ENCODE data around the gene OSBP2. TPM values are rescaled to one million over a fixed set of nuclear protein-coding genes. Genes with fewer than 3 reads are reported as not detected.

Gene OSBP2
- total RNA-seq, 1 experiment from 2014 or later: 7.1 TPM

DNA sequence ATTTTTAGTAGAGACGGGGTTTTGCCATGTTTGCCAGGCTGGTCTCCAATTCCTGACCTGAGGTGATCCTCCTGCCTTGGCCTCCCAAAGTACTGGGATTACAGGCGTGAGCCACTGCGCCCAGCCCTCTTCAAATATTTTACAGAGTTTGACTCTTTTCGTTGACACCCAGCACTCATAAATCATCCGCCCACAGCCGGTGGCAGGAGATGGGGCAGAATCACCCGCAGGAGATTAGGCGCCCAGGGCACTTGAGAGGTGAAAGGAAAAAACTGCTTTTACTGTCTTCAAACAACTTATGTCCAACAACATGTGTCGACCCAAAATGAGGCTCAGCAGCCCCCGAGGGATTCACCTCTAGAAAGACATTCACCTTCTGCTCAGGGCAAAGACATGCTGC is 56.9 kb downstream of the OSBP2 start:
- CTCF ChIA-PET: no interaction called here

DNA sequence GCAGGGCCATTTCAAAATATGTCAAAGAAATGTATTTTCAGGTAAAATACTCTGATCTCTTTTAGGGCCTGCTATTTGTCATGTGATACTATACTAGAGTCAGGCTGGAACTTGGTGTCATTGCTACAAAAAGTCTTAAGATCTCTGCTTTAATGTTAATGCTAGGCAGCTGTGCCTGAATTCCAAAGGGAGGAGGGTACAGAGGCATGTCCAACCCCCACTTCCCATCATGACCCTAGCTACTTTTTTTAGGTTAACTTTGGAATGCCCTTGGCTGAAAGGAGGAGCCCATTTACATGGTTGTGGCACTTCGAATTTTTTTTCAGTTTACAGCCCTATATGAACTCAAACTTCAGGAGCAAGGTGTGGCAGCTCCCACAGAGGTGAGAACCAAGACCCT is 58.1 kb downstream of the OSBP2 start:
- POLR2A ChIA-PET (ENCODE audit: unreplicated experiment): no interaction called here
- Histone ChIP-seq H3K27ac (no peak overlapping the region), H3K4me1 (replicated peaks; ENCODE audit: insufficient read depth) (no peaks in the 10 kb centered on the region), H3K9me3 (ENCODE audit: insufficient read depth, low read depth) (no peaks in the 10 kb centered on the region), H3K79me2 (ENCODE audit: low read depth) (no peaks in the 10 kb centered on the region), H3K9me2 (ENCODE audit: insufficient read depth) (no peaks in the 10 kb centered on the region), H3K4me2 (no peak overlapping the region), H3K4me3 (no peak overlapping the region), H4K20me1 (ENCODE audit: insufficient read depth) (no peaks in the 10 kb centered on the region), H3K36me3 (ENCODE audit: low read depth) (no peaks in the 10 kb centered on the region), H2AFZ (no peak overlapping the region), H3F3A (ENCODE audit: insufficient read depth, low read depth) (no peaks in the 10 kb centered on the region), H3K27me3 (ENCODE audit: insufficient read depth, low read depth) (no peaks in the 10 kb centered on the region)
- intact Hi-C loops (cut with micrococcal nuclease; ENCODE audit: unreplicated experiment): no loop called here
- TF ChIP-seq, protein P1, sequence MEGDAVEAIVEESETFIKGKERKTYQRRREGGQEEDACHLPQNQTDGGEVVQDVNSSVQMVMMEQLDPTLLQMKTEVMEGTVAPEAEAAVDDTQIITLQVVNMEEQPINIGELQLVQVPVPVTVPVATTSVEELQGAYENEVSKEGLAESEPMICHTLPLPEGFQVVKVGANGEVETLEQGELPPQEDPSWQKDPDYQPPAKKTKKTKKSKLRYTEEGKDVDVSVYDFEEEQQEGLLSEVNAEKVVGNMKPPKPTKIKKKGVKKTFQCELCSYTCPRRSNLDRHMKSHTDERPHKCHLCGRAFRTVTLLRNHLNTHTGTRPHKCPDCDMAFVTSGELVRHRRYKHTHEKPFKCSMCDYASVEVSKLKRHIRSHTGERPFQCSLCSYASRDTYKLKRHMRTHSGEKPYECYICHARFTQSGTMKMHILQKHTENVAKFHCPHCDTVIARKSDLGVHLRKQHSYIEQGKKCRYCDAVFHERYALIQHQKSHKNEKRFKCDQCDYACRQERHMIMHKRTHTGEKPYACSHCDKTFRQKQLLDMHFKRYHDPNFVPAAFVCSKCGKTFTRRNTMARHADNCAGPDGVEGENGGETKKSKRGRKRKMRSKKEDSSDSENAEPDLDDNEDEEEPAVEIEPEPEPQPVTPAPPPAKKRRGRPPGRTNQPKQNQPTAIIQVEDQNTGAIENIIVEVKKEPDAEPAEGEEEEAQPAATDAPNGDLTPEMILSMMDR (conservative IDR thresholded peaks at IDR 0.05): no peak
- no peak for TF ChIP-seq EZH2 (IDR thresholded peaks at IDR 0.05; ENCODE audit: low read depth)
- CTCF ChIA-PET: interaction anchor here (0.9 kb wide), 1 partner anchor 118 kb away, joined by 7 read pairs; the partner anchor contains the start of gene SLC35E4
- no peak for DNase-seq
- BruUV-seq (replicated peaks): no TSS peak

More for the DNA sequence above, 56.9 kb downstream of the OSBP2 start:
- TF ChIP-seq, protein P1 (conservative IDR thresholded peaks at IDR 0.05): no peak
- no peak for TF ChIP-seq EZH2 (IDR thresholded peaks at IDR 0.05; ENCODE audit: low read depth)
- BruUV-seq (replicated peaks): no TSS peak
- Histone ChIP-seq H3K4me2 (no peak overlapping the region), H3K27me3 (ENCODE audit: insufficient read depth, low read depth) (no peaks in the 10 kb centered on the region), H3K4me3 (no peak overlapping the region), H3K9me3 (ENCODE audit: insufficient read depth, low read depth) (no peaks in the 10 kb centered on the region), H3K36me3 (ENCODE audit: low read depth) (no peaks in the 10 kb centered on the region), H3K9me2 (ENCODE audit: insufficient read depth) (no peaks in the 10 kb centered on the region), H3K79me2 (ENCODE audit: low read depth) (no peaks in the 10 kb centered on the region), H3K4me1 (replicated peaks; ENCODE audit: insufficient read depth) (no peaks in the 10 kb centered on the region), H2AFZ (no peak overlapping the region), H4K20me1 (ENCODE audit: insufficient read depth) (no peaks in the 10 kb centered on the region), H3F3A (ENCODE audit: insufficient read depth, low read depth) (no peaks in the 10 kb centered on the region), H3K27ac (no peak overlapping the region)
- DNase-seq: no peak
- POLR2A ChIA-PET (ENCODE audit: unreplicated experiment): no interaction called here
- intact Hi-C loops (cut with micrococcal nuclease; ENCODE audit: unreplicated experiment): no loop called here

GRCh38 chr22:30753701-30754100 is 59.0 kb downstream of the OSBP2 start:
- H3K36me3 ChIP-seq (ENCODE audit: low read depth): no peaks in the 10 kb centered on the region
- H3K9me3 ChIP-seq (ENCODE audit: insufficient read depth, low read depth): no peaks in the 10 kb centered on the region
- no peaks in the 10 kb centered on the region for H4K20me1 ChIP-seq (ENCODE audit: insufficient read depth)
- no TSS peak for BruUV-seq (replicated peaks)
- H3K27me3 ChIP-seq (ENCODE audit: insufficient read depth, low read depth): no peaks in the 10 kb centered on the region
- no peaks in the 10 kb centered on the region for H3K9me2 ChIP-seq (ENCODE audit: insufficient read depth)
- no peak overlapping the region for H3K4me3 ChIP-seq
- ChIA-PET CTCF (no interaction called here), POLR2A (ENCODE audit: unreplicated experiment) (no interaction called here)
- H3K4me1 ChIP-seq (replicated peaks; ENCODE audit: insufficient read depth): no peaks in the 10 kb centered on the region
- intact Hi-C loops (cut with micrococcal nuclease; ENCODE audit: unreplicated experiment): loop anchor here (2.0 kb wide), 1 partner anchor 197 kb away; no protein-coding TSS in a partner anchor
- no peak overlapping the region for H3K27ac ChIP-seq
- H3K4me2 ChIP-seq: no peak overlapping the region
- no peak for DNase-seq
- H3F3A ChIP-seq (ENCODE audit: insufficient read depth, low read depth): no peaks in the 10 kb centered on the region
- H2AFZ ChIP-seq: no peak overlapping the region
- no peak for TF ChIP-seq EZH2 (IDR thresholded peaks at IDR 0.05; ENCODE audit: low read depth)
- TF ChIP-seq, protein P1 (conservative IDR thresholded peaks at IDR 0.05): no peak
- H3K79me2 ChIP-seq (ENCODE audit: low read depth): no peaks in the 10 kb centered on the region

All from PC-9 (cell line).